Fibroblast of peridontal ligament (primary cell): ENCODE data around the gene VSIG4.
A peak's percentile ranks its signal among the peaks of the same experiment; 100 is the strongest.

Experiments
- DNase-seq: peaks from one replicate; pipeline ENCODE4 v3.0.0-alpha.2; 2010; ENCODE audit errors: extremely low read depth

VSIG4 gene

GRCh38 chrX:66008328-66008970, 31.4 kb downstream of the VSIG4 start:
- no peak for DNase-seq

DNA sequence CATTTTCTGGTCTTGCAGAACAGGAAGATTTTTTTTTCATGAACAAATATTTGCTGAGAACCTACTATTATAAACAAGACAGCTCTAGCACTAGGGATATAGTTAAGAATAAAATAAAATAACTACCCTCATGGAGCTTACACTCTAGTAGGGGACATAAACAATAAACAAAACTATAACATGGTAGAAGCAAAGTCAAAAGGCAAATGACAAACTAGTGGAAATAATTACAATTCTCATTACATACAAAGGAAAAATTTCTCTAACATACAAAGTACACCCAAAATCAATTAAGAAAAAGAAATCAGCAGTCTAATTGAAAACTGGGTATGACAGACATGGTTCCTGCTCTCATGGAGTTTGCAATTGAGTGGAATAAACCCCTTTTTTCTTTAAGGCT, 32.0 kb downstream of the VSIG4 start:
- DNase-seq: no peak

- DNase-seq: no peak
Observed at GRCh38 chrX:66005830-66006449, 33.9 kb downstream of the VSIG4 start.

DNA sequence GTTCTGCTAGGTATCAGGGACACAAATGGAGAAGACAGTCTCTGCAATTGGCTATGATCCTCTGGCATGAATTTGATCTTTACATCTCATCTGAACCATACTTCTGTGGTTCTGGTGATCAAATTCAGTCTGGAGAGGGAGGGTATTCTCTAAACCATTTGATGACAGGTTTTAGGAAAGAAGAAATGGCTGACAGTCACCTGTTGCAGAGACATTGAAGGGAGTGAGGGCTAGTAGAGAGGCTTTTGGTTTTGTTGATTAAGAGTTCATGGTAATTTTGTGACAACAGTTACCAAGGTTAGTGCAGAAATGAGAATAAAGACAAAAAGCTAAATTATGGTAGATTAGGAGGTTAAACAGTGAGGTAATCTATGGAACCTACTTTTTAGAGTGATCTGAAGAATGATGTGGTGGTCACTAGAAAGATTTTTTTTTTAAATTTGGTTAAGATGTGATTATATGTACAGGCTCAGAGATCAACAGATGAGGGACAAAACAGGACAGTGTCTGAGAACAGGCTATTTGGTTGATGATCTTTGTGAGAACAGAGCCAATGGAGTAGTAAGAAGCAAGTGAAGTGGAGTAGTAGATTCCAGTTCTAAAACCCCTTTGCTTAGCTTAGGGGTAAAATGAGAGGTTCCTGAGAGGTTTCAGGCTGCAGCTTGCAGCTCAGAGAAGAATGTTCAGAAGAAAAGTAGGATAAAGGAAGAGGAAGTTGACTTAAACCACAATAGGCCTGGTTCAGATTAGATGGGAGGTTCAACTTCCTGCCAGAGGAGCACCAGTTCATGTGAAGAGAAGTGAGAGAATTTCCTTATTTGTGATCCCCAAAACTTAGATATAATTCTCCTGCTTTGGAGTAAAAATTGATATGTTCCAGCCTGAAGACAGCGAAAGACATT, 34.7 kb downstream of the VSIG4 start:
- no peak for DNase-seq

GRCh38 chrX:66002824-66003680, 36.8 kb downstream of the VSIG4 start:
- no peak for DNase-seq

DNA sequence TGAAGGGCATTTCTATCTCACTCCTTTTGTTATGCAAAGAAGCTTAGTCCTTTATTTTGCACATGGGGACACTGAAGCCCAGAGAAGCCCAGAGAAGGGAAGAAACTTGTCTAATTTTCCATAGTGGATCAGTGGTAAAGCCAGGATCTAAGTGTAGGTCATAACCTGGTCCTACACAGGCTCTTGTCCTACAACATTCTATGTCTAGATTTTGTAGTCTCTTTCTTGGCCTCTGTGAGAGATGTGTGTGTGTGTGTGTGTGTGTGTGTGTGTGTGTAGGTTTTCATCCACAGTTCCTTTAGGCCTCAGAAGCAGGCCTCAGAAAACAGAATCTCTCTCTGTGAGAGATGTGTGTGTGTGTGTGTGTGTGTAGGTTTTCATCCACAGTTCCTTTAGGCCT, 38.3 kb downstream of the VSIG4 start:
- no peak for DNase-seq

DNA sequence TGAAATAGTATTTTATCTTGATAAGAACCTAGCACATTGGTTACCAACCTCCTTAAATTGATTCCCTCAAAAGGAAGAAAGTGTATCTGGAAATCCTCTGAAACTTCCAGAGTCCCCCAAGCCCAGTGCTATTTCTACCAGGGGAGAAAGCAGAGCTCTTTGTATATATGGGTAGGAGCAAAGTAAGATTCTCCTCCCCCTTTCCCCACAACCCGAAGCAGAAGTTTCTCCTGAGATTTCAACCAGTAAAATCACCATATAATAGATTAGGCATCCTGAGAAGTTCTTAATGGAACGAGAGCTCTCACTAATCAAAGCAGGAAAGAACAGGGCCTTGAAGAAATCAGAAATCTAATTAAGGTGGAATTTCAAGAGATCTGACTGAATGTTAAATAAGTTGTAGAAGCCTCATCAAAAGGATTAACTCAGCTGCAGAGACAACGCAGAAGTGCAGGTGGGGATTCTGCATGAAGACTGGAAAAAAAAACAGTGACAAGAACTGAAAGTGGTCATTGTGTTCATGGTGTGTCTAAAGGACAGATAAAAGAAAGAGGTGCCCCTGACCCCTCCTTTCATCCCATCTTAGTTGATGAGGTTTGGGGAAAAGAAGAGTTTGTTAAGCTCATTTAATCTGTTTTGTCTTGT, 39.1 kb downstream of the VSIG4 start:
- DNase-seq: no peak

- no peak for DNase-seq
Observed at GRCh38 chrX:66000178-66000577, 39.7 kb downstream of the VSIG4 start.

- no peak for DNase-seq
Observed at GRCh38 chrX:65999563-66000148, 40.2 kb downstream of the VSIG4 start.

DNA sequence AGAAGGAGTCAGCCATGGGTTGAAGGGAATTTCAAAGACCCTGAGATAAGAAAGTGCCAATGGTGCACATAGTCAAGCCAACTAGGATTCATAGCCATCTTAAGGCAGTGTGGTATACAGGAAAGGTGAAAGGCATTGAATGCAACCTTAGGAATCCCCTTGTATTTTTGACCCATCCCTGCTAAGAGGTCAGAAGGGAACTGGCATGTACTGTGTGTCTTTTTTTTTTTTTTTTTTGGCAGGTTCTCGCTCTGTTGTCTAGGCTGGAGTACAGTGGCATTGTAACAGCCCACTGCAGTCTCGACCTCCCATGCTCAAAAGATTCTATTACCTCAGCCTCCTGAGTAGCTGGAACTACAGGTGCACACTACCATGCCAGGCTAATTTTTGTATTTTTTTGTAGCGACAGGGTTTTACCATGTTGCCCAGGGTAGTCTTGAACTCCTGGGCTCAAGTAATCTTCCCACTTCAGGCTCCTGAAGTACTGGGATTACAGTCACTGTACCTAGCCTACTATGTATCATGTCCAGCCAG, 40.8 kb downstream of the VSIG4 start:
- no peak for DNase-seq

- DNase-seq: no peak
Observed at GRCh38 chrX:65997978-65998717, 41.7 kb downstream of the VSIG4 start.

- DNase-seq: no peak
Observed at GRCh38 chrX:65994519-65995506, 45.1 kb downstream of the VSIG4 start.

DNA sequence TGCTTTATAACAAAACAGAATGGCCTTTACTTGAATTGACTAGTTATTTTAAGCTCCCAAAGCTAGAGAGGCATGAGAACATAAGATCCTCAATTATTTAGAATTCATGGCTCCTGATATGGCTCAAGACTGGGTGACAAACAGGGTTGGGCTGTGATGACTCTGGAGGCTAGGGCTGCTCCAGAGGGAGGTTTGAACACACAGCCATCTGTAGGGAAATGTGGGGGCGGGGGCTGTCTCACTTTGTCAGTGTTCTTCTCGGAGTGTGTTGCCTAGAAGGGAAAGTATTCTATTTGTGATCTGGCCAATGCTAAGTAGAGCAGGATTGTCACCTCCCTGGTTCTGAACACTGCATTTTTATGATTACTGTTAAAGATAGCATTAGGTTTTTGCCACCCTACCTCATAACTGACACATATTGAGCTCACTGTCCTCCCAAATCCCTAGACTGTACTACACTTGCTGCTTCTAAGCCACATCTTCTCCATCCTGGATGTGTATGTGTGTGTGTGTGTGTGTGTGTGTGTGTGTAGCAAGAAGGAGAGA, 45.9 kb downstream of the VSIG4 start:
- no peak for DNase-seq

DNA sequence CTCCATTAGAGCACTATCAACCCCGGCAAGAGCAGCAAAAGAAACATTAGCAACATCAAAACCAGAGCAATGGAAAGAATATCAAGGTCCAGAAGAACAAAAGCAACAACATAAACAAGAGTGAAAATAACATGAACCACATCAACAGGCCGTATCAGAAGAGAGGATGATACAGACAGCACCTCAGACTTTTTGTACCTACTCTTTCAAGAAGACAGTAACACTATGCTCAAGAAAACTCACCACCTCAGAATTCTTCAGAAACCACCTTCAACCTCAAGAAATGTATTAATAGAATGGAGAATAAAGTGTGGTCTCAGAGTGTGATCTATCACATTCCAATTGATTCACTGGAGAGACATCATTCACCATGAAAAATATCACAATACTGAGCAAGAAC, 46.5 kb downstream of the VSIG4 start:
- no peak for DNase-seq

- DNase-seq: no peak
Observed at GRCh38 chrX:65990702-65991101, 49.2 kb downstream of the VSIG4 start.

DNA sequence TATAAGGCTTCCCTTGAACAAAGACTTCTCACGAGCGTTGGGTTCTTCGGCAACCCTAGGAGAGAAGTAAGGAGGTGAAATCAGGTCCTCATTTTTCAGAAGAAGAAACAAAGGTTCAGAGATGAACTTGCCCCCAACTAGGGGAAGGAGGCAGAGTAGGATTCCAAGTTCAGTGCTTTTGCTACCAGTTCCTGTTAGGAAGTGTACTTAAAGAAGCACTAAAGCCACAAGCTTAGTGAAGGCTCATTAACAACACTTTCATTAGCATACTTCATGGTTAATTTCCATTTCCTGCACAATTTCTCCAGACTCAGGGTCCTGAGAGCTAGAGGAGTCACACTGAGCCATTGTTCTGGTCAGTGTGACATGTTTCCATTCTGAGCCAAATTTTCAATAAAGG, 52.1 kb downstream of the VSIG4 start:
- DNase-seq: no peak

- DNase-seq: peak; percentile 60
Observed at GRCh38 chrX:65985922-65986588, 53.8 kb downstream of the VSIG4 start.

DNA sequence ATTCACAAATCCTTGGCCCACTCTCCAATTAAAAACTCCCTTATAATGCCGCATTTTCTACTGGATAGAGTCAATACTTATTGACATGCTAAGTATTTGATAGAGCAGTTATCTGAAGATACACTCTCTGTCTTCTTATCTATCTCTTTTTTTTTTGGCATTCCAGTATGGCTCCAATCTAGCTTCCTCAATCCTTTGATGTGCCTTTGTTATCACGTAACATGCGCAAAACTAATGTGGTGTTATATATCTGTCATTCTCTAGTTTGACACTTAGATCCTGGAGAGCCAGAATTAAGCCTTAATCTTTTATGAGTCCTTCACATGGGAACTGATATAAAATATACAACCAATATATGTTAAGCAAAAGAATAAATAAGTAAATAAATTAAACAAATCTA, 54.7 kb downstream of the VSIG4 start:
- no peak for DNase-seq
